Esophagus (tissue), 2 donors: Measurements from ENCODE around the gene PKD1L1. TPM values are rescaled to one million over a fixed set of nuclear protein-coding genes. Genes with fewer than 3 reads are reported as not detected.
"Not testable (repeated sequence)": the region's sequence is repeated elsewhere in the genome, so short reads cannot be mapped to it uniquely, and the experiment has no call there.

Source experiments
- H3K27ac ChIP-seq, 2 donors: one replicate each; pipeline ENCODE4 v1.5.1; 2013; ENCODE audit warnings: low read depth in 2 of 2, mild to moderate bottlenecking in 2 of 2, inconsistent platforms in 1 of 2, low read length in 1 of 2, moderate library complexity in 1 of 2
- H3K27me3 ChIP-seq, 2 donors: one replicate each; pipeline ENCODE4 v1.6.1; 2013; ENCODE audit warnings: low read length in 2 of 2, control low read depth in 1 of 2, mild to moderate bottlenecking in 1 of 2; ENCODE audit not compliant: insufficient read depth in 2 of 2, control insufficient read depth in 1 of 2
- H3K36me3 ChIP-seq, 2 donors: one replicate each; pipeline ENCODE4 v1.6.1; 2013; ENCODE audit warnings: low read length in 1 of 2; ENCODE audit not compliant: control insufficient read depth in 2 of 2, insufficient read depth in 2 of 2
- H3K4me1 ChIP-seq, 2 donors: one replicate each; pipeline ENCODE4 v1.6.1; 2013; ENCODE audit warnings: low read length in 1 of 2; ENCODE audit not compliant: control insufficient read depth in 2 of 2, insufficient read depth in 2 of 2
- H3K4me3 ChIP-seq, 2 donors: one replicate each; pipeline ENCODE4 v1.5.1; 2013; ENCODE audit warnings: low read length in 2 of 2, mild to moderate bottlenecking in 2 of 2, low read depth in 1 of 2, moderate library complexity in 1 of 2
- H3K9me3 ChIP-seq, 2 donors: one replicate each; pipeline ENCODE4 v1.6.1; 2013; ENCODE audit warnings: mild to moderate bottlenecking in 2 of 2, low read depth in 1 of 2, low read length in 1 of 2, moderate library complexity in 1 of 2; ENCODE audit not compliant: control insufficient read depth in 2 of 2, insufficient read depth in 1 of 2
- WGBS, 2 donors: extraction: QIAGEN DNeasy Blood & Tissue Kit; methylation state at CpG; one replicate each; pipeline ENCODE4 v1.1.7; 2013; 5-methylcytosine and 5-hydroxymethylcytosine counted together
- polyA plus RNA-seq, 2 donors: library from polyadenylated mRNA; stranded (reverse); fragments of 200-250 nt; gene quantifications; one replicate each; pipeline ENCODE4 v1.2.3, GENCODE V29; 2013
- donor health status: healthy with polysubstance abuse.
- donor health status: Bipolar disorder and iron deficiency.

PKD1L1 gene
- polyA plus RNA-seq, 2 donors = 0.08 to 0.25 TPM

DNA sequence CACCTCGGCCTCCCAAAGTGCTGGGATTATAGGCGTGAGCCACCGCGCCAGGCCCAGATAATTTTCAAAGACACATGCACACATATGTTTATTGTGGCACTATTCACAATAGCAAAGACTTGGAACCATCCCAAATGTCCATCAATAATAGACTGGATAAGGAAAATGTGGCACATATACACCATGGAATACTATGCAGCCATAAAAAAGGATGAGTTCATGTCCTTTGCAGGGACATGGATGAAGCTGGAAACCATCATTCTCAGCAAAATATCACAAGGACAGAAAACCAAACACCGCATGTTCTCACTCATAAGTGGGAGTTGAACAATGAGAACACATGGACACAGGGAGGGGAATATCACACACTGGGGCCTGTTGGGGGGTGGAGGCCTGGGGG is 32.4 kb upstream of the PKD1L1 start:
- not testable (repeated sequence) for H3K36me3 ChIP-seq, H3K27me3 ChIP-seq, H3K4me3 ChIP-seq, H3K9me3 ChIP-seq, H3K27ac ChIP-seq, H3K4me1 ChIP-seq
- 94 to 98% methylated on average over 4 of the region's 5 CpGs for WGBS, 2 donors

DNA sequence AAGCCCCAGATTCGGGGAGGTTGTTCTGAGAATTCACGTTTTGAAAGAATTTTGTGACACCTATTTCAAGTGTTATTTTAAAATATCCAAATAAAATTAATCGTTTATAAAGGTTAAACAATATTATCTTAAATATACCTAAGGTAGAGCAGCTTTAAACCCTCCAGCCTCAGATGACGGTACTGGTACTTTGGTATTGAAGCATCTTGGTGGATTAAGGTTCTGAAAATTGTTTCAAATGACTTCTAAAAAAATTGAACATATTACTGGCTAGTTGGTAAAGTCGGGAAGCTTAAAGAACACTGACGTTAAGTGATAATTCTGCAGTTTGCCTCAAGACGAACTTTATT is 31.5 kb upstream of the PKD1L1 start:
- Histone ChIP-seq H3K36me3 (peaks cover 3 to 6% of the 10 kb centered on the region in 2 donors), H3K4me3 (peak overlapping the region; percentile 60 to 88), H3K9me3 (no peaks in the 10 kb centered on the region), H3K4me1 (peaks cover 2 to 4% of the 10 kb centered on the region in 2 donors), H3K27ac (peak overlapping the region; percentile 89 to 94), H3K27me3 (no peaks in the 10 kb centered on the region)
- 30 to 36% methylated on average over 7 of the region's 7 CpGs for WGBS, 2 donors

DNA sequence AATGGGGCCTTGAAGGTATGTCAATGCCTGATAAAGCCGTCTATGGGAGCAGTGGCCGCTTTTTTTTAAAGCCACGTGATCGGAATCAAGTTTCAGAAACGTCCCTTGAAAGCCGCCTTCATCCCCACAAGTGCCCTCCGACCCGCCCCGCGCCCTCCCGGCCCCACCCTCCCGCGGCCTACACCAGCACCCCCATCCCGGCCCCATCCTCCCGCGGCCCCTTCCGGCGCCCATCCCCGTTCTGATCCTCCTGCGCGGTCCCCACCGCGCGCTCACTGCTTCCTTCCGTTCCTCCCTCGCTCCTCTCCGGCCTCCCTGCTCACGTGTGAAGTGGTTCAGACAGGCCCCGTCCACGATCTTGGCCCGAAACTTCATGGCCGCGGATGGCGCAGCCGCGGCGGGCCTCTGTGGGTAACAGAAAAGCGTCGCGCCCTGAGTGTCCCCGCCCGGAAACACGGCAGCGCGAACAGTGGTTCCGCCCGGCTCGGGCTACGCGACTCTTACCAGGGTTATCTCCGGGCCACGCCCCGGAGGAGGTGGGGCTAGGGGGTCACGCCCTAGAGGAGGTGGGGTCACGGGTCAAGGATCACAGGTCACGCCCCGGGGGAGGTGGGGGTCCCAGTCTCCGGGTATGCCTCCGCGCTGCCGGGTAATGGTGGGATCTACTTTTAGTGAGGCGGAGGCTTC is 31.0 kb upstream of the PKD1L1 start, which contains the start of gene HUS1:
HUS1 (minus strand) TSS at position 471 of the 687 bp plus-strand sequence; CDS start at position 375, 96 bp downstream.
- H3K9me3 ChIP-seq = no peaks in the 10 kb centered on the region
- peak within 1 kb of the TSS; percentile 60 to 88 for H3K4me3 ChIP-seq
- H3K4me1 ChIP-seq = peaks cover 2 to 4% of the 10 kb centered on the region in 2 donors
- 1 to 2% methylated on average over 61 to 62 of the region's 62 CpGs for WGBS, 2 donors
- peaks cover 8 to 12% of the 10 kb centered on the region in 2 donors for H3K36me3 ChIP-seq
- H3K27ac ChIP-seq = peak within 1 kb of the TSS; percentile 89 to 94
- H3K27me3 ChIP-seq = no peaks in the 10 kb centered on the region

DNA sequence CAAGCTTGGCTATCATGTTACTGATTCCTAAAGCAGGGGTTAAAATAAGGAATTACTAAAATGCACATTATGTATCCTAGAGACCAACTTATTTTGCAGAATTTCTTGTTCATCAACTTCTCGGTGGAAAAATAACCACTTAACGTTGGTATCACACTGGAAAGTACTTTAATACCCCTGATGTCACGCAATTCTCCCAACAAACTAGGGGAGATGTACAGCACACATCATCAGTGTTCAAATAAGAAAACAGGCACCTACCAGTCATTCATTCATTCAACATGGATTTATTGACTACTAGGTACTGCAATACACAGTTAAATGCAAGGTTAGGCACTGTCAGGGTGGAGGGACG is 30.5 kb upstream of the PKD1L1 start:
- WGBS, 2 donors = 6 to 7% methylated on average over 4 of the region's 4 CpGs
- peak overlapping the region; percentile 89 to 94 for H3K27ac ChIP-seq

DNA sequence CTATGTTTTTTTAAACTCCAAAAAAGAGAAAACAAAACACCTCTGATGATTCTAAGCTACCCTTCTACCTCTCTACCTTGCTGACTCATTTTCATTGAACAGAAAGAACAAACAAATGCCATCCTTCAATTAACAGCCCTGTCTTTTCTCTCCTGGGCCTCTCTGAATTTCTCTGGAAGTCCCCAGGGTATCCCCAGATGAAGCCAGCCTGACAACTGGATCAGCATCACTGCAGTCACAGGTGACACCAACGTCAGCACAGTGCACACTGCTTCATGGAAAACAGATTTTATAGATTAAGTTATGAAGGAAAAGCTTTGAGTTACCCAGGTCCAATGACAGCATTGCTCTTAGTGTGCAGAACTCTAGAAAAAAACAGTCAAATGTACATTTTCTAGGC is 25.5 kb upstream of the PKD1L1 start:
- Histone ChIP-seq H3K36me3 (peaks cover 12 to 22% of the 10 kb centered on the region in 2 donors), H3K4me1 (peaks cover 2 to 4% of the 10 kb centered on the region in 2 donors), H3K4me3 (no peak overlapping the region), H3K9me3 (no peaks in the 10 kb centered on the region), H3K27ac (no peak overlapping the region), H3K27me3 (no peaks in the 10 kb centered on the region)
- WGBS, 2 donors = 58 to 65% methylated on average over 1 of the region's 1 CpG

More for the DNA sequence above, 30.5 kb upstream of the PKD1L1 start:
- Histone ChIP-seq H3K4me3 (peak overlapping the region; percentile 60 to 88), H3K9me3 (no peaks in the 10 kb centered on the region), H3K4me1 (peaks cover 2 to 4% of the 10 kb centered on the region in 2 donors), H3K27me3 (no peaks in the 10 kb centered on the region), H3K36me3 (peaks cover 9 to 14% of the 10 kb centered on the region in 2 donors)

DNA sequence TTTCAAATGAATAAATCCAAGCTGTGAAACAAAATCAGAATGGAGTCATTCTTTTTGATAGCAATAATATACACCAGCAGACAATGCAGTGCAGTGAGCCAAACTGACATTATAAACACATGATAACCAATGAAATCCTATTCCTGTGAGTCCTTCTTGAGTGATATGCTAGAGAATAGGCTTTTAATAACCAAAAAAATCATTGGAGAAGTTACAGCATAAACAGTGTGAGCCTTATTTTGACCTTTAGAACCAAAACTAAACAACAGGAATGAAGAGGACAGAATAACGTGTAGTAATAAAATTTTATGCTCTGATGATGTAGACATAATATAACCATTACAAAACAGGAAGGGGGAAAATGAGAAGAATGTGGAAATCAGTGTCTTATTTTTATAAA is 22.5 kb upstream of the PKD1L1 start:
- H3K4me1 ChIP-seq = no peaks in the 10 kb centered on the region
- no peaks in the 10 kb centered on the region for H3K9me3 ChIP-seq
- H3K4me3 ChIP-seq = no peak overlapping the region
- peaks cover 32 to 34% of the 10 kb centered on the region in 2 donors for H3K36me3 ChIP-seq
- 61 to 63% methylated on average over 1 of the region's 1 CpG for WGBS, 2 donors
- H3K27me3 ChIP-seq = no peaks in the 10 kb centered on the region
- H3K27ac ChIP-seq = peak overlapping the region in 1 of 2 donors; percentile 49

DNA sequence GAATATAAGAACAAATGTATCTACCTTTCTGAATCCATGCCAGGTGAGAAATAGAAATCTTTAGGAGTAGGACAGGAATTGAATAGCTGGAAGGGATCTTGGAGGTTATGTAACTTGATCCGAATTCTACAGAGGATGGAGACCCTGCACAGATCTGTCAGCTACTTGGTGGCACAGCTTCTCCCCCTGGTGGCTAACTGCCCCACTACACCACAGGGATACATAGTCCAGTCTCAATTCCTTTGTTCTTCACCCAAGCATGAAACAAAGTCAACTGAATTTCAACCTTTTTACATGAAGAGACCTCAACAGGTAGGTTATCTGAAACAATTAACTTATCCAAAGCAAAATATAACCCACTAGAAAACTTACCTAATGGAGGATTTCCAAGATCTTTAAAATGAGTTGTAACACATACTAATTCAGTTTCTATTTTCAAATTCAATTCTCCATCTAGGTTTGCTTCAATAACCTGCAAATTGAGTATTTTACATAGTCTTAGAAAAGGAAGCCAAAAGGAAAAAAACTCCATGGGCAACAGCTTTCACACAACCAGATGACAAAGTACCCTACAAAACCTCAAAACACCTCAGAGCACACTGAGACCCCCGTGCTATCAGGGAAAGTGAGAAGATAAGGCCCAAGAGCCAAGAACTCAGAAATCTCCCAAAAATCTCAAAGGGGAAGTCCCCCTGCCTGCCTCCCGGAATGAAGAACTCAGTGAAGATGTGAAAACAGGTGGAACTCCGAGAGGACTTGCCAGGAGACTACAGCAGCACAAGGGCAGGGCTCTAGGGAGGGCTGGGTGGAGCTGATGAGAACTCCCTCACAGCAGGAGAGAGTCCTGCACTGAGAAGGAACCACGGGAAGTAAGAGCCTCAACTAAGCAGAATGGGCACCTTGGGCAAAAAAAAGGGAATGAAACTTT is 20.8 kb upstream of the PKD1L1 start:
- WGBS, 2 donors = 56 to 60% methylated on average over 5 of the region's 5 CpGs
- Histone ChIP-seq H3K4me3 (no peak overlapping the region), H3K27ac (peak overlapping the region; percentile 66 to 79)

DNA sequence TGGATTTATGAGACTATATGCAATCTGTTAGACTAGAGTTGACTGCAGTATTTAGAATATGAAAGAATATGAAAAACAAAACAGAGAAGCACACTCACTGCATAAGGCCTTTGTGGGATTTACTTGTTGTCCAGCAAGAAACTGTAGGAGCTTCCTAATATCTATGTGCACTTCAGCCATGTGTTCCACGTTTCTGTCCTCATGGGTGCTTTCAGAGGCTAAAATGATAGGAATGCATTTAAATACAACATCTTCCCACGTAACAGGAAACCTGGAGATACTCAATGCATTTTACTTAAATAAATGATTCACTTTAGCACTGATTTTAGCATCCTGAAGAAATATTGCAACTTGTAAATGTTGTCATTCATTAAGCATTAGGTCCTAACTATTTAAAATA is 19.4 kb upstream of the PKD1L1 start:
- no peaks in the 10 kb centered on the region for H3K27me3 ChIP-seq
- no peaks in the 10 kb centered on the region for H3K4me1 ChIP-seq
- WGBS, 2 donors = 89 to 92% methylated on average over 2 of the region's 2 CpGs
- H3K36me3 ChIP-seq = peaks cover 30 to 33% of the 10 kb centered on the region in 2 donors
- H3K27ac ChIP-seq = no peak overlapping the region
- no peak overlapping the region for H3K4me3 ChIP-seq
- H3K9me3 ChIP-seq = no peaks in the 10 kb centered on the region

More for the DNA sequence above, 20.8 kb upstream of the PKD1L1 start:
- H3K27me3 ChIP-seq = no peaks in the 10 kb centered on the region
- no peaks in the 10 kb centered on the region for H3K9me3 ChIP-seq
- H3K36me3 ChIP-seq = peaks cover 27 to 36% of the 10 kb centered on the region in 2 donors
- no peaks in the 10 kb centered on the region for H3K4me1 ChIP-seq

DNA sequence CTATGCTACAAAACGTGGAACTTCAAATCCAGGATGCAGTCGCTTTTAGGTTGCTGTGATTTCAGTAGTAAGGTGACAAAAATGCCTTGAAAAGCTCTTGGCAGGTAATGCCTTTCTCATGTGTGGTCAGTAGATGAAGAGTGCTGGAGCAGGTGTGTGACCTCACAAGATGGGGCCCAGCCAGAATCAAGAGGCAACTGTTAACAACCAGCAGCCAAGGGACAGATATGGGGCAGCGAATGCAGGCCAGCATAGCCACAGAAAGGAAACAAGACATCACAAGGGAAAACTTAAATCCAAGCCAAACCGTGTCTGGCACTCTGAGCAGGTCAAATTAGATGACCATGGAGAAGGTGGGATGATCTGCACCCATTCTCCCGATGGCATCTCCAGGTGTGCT is 18.9 kb upstream of the PKD1L1 start:
- Histone ChIP-seq H3K36me3 (peaks cover 33 to 35% of the 10 kb centered on the region in 2 donors), H3K27ac (no peak overlapping the region), H3K4me1 (no peaks in the 10 kb centered on the region), H3K4me3 (no peak overlapping the region), H3K9me3 (no peaks in the 10 kb centered on the region), H3K27me3 (no peaks in the 10 kb centered on the region)
- WGBS, 2 donors = 93 to 96% methylated on average over 5 of the region's 5 CpGs
